ENCODE results near the gene CYP11A1. TPM values are rescaled to one million over a fixed set of nuclear protein-coding genes. Genes with fewer than 3 reads are reported as not detected.
A peak's percentile ranks its signal among the peaks of the same experiment; 100 is the strongest.

CYP11A1 gene
- total RNA-seq, 1 donor from 2014 or later: 0.43 TPM

DNA sequence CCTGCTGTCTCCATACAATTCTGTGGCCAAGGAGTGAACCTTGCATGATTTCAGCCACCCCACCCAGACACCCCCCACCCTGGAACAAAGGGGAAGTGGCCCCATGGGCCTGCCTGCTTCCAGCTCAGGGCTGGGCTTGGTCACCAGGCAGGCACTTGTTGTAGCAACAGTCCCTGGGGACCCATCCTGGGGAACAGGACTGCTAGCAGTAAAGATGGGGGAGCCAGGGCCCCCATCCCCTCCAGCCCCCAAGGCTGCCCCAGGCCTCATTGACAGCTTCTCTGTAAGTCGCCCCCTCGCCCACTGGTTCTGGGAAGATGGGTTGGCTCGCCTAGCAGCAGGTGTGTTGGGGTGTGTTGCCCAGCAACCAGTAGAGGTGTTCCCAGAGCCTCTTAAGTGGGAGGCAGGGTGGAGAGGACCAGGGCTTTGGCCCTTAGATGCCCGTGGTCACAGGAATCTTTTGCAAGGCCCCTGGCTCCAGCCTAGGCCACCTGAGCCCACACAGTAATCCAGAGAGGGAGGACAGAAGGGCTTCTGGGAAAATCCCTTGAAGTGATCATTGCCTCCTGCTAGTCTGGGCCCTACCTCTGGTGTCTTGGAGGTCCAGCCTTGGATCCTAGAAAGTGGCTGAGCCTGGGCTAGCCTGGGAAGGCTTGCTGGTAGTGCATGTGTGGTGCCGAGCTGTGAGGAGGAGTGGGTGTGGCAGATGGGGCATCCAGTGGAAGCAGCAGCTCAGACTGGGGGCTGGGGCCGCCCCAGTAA lies 48.9 kb downstream of the CYP11A1 start:
- no peak overlapping the region for H2AFZ ChIP-seq (ENCODE audit: low read depth, low read length)

DNA sequence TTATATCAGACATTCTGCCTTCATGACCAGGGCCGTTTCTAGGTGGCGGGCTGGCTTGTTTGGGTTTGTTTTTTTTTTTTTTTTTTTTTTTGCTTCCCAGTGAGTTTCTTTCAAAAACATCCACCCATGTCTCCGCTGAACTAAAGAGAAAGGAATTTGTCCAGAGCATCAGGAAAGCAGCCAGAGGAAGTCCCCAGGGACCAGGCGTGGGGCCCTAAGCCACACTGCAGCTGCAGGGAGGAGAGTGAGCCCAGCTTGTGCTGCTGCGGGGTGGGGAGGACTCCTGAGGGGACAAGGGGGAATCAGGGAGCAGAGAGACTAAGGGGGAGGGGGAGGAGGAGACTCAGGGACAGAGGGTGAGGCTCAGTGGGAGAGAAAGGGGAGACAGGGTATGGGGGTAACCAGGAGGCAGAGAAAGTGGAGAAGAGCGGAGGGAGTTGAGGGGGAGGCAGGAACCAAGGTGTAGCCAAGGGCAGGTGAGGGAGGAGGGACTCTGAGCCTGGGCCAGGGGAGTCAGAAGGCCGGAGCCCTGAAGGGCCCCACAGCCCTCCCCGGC lies 49.5 kb downstream of the CYP11A1 start:
- Histone ChIP-seq H3K9me3 (ENCODE audit: insufficient read depth, low read depth, low read length) (no peaks in the 10 kb centered on the region), H3K4me2 (ENCODE audit: low read length) (peak overlapping the region; percentile 82), H3K27me3 (ENCODE audit: insufficient read depth, low read length) (no peaks in the 10 kb centered on the region), H3K27ac (ENCODE audit: low read depth, low read length) (peak overlapping the region; percentile 94), H3K9ac (ENCODE audit: low read length) (peak overlapping the region; percentile 83), H3K79me2 (ENCODE audit: insufficient read depth, low read length) (no peaks in the 10 kb centered on the region), H3K36me3 (ENCODE audit: insufficient read depth, low read length) (no peaks in the 10 kb centered on the region), H2AFZ (ENCODE audit: low read depth, low read length) (peak overlapping the region; percentile 43), H3K4me3 (ENCODE audit: insufficient read depth, low read depth, low read length) (no peak overlapping the region), H4K20me1 (ENCODE audit: insufficient read depth, low read length) (no peaks in the 10 kb centered on the region), H3K4me1 (ENCODE audit: insufficient read depth, low read length) (peaks cover 45% of the 10 kb centered on the region)
- H3K27me3 Mint-ChIP-seq (ENCODE audit: low read depth, unreplicated experiment): peaks cover 4% of the 10 kb centered on the region
- no peaks in the 10 kb centered on the region for H3K36me3 Mint-ChIP-seq (ENCODE audit: low read depth, unreplicated experiment)
- peak overlapping the region; percentile 99 for H3K27ac Mint-ChIP-seq (ENCODE audit: unreplicated experiment)
- TF ChIP-seq, protein P1, sequence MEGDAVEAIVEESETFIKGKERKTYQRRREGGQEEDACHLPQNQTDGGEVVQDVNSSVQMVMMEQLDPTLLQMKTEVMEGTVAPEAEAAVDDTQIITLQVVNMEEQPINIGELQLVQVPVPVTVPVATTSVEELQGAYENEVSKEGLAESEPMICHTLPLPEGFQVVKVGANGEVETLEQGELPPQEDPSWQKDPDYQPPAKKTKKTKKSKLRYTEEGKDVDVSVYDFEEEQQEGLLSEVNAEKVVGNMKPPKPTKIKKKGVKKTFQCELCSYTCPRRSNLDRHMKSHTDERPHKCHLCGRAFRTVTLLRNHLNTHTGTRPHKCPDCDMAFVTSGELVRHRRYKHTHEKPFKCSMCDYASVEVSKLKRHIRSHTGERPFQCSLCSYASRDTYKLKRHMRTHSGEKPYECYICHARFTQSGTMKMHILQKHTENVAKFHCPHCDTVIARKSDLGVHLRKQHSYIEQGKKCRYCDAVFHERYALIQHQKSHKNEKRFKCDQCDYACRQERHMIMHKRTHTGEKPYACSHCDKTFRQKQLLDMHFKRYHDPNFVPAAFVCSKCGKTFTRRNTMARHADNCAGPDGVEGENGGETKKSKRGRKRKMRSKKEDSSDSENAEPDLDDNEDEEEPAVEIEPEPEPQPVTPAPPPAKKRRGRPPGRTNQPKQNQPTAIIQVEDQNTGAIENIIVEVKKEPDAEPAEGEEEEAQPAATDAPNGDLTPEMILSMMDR (IDR thresholded peaks at IDR 0.05; ENCODE audit: insufficient read depth, low read depth, low read length): no peak
- TF ChIP-seq EZH2 (IDR thresholded peaks at IDR 0.05; ENCODE audit: insufficient read depth, low read length): no peak
- peak; percentile 87 for FAIRE-seq
- peaks cover 22% of the 10 kb centered on the region for H3K4me1 Mint-ChIP-seq (ENCODE audit: low read depth, unreplicated experiment)
- DNase-seq (ENCODE audit: low read depth): peak; percentile 81
- H3K9me3 Mint-ChIP-seq (ENCODE audit: unreplicated experiment): no peaks in the 10 kb centered on the region
- peak overlapping the region; percentile 2 for H3K4me3 Mint-ChIP-seq (ENCODE audit: unreplicated experiment)

More for the DNA sequence above, 48.9 kb downstream of the CYP11A1 start:
- Histone ChIP-seq H3K9ac (ENCODE audit: low read length) (peak overlapping the region; percentile 83), H4K20me1 (ENCODE audit: insufficient read depth, low read length) (no peaks in the 10 kb centered on the region), H3K4me2 (ENCODE audit: low read length) (peak overlapping the region; percentile 82), H3K27ac (ENCODE audit: low read depth, low read length) (peak overlapping the region; percentile 94), H3K36me3 (ENCODE audit: insufficient read depth, low read length) (no peaks in the 10 kb centered on the region), H3K9me3 (ENCODE audit: insufficient read depth, low read depth, low read length) (no peaks in the 10 kb centered on the region), H3K4me3 (ENCODE audit: insufficient read depth, low read depth, low read length) (no peak overlapping the region), H3K4me1 (ENCODE audit: insufficient read depth, low read length) (peaks cover 45% of the 10 kb centered on the region), H3K79me2 (ENCODE audit: insufficient read depth, low read length) (no peaks in the 10 kb centered on the region), H3K27me3 (ENCODE audit: insufficient read depth, low read length) (no peaks in the 10 kb centered on the region)
- no peak for FAIRE-seq
- Mint-ChIP-seq H3K4me1 (ENCODE audit: low read depth, unreplicated experiment) (peaks cover 22% of the 10 kb centered on the region), H3K27me3 (ENCODE audit: low read depth, unreplicated experiment) (peaks cover 4% of the 10 kb centered on the region), H3K4me3 (ENCODE audit: unreplicated experiment) (no peak overlapping the region), H3K9me3 (ENCODE audit: unreplicated experiment) (no peaks in the 10 kb centered on the region), H3K27ac (ENCODE audit: unreplicated experiment) (peak overlapping the region; percentile 99), H3K36me3 (ENCODE audit: low read depth, unreplicated experiment) (no peaks in the 10 kb centered on the region)
- DNase-seq (ENCODE audit: low read depth): no peak
- TF ChIP-seq, protein P1 (IDR thresholded peaks at IDR 0.05; ENCODE audit: insufficient read depth, low read depth, low read length): no peak
- TF ChIP-seq EZH2 (IDR thresholded peaks at IDR 0.05; ENCODE audit: insufficient read depth, low read length): no peak

DNA sequence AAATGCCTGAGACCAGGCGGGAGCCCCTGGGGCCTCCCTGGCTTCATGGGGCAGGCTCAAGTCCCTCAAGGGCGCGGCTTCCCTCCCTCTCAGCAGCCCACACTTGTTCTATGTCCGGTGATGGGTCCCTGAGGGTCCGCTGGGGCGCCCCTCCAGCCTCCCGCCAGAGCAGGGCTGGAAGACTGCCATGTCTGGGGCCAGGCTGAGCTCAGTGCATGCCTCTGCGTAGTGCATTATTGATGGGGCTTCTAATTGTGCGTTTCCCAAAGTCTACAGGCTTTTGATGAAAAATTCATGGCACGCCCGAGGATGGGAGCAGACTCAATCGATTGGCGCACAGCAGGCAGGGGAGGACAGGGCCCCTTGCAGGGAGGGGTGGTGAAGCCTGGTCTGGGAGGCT lies 51.3 kb downstream of the CYP11A1 start:
- Histone ChIP-seq H3K4me1 (ENCODE audit: insufficient read depth, low read length) (peaks cover 45% of the 10 kb centered on the region), H2AFZ (ENCODE audit: low read depth, low read length) (no peak overlapping the region), H3K9me3 (ENCODE audit: insufficient read depth, low read depth, low read length) (no peaks in the 10 kb centered on the region), H3K4me3 (ENCODE audit: insufficient read depth, low read depth, low read length) (no peak overlapping the region), H3K79me2 (ENCODE audit: insufficient read depth, low read length) (no peaks in the 10 kb centered on the region), H3K27ac (ENCODE audit: low read depth, low read length) (no peak overlapping the region), H4K20me1 (ENCODE audit: insufficient read depth, low read length) (no peaks in the 10 kb centered on the region), H3K27me3 (ENCODE audit: insufficient read depth, low read length) (no peaks in the 10 kb centered on the region), H3K36me3 (ENCODE audit: insufficient read depth, low read length) (no peaks in the 10 kb centered on the region), H3K9ac (ENCODE audit: low read length) (no peak overlapping the region), H3K4me2 (ENCODE audit: low read length) (no peak overlapping the region)
- FAIRE-seq (no peak), DNase-seq (ENCODE audit: low read depth) (no peak)
- H3K4me3 Mint-ChIP-seq (ENCODE audit: unreplicated experiment): no peak overlapping the region
- no peaks in the 10 kb centered on the region for H3K9me3 Mint-ChIP-seq (ENCODE audit: unreplicated experiment)
- TF ChIP-seq, protein P1 (IDR thresholded peaks at IDR 0.05; ENCODE audit: insufficient read depth, low read depth, low read length): no peak
- no peak for TF ChIP-seq EZH2 (IDR thresholded peaks at IDR 0.05; ENCODE audit: insufficient read depth, low read length)
- peaks cover 16% of the 10 kb centered on the region for H3K27me3 Mint-ChIP-seq (ENCODE audit: low read depth, unreplicated experiment)
- peaks cover 24% of the 10 kb centered on the region for H3K4me1 Mint-ChIP-seq (ENCODE audit: low read depth, unreplicated experiment)
- H3K36me3 Mint-ChIP-seq (ENCODE audit: low read depth, unreplicated experiment): no peaks in the 10 kb centered on the region
- no peak overlapping the region for H3K27ac Mint-ChIP-seq (ENCODE audit: unreplicated experiment)
